Endothelial cell of umbilical vein (primary cell): ENCODE results near the gene CLCN4.

Source experiments
- CTCF ChIP-seq, 2 donors: IDR thresholded peaks; 1 replicate in 1 of 2; 2 replicates in 1 of 2; pipeline ENCODE4 v1.5.1; 2011; ENCODE audit warnings: low read length in 2 of 2, mild to moderate bottlenecking in 2 of 2, moderate library complexity in 2 of 2, control low read depth in 1 of 2, inconsistent platforms in 1 of 2, low read depth in 1 of 2; ENCODE audit not compliant: insufficient read depth in 1 of 2; ENCODE audit errors: extremely low read depth in 1 of 2
- EZH2 ChIP-seq: IDR thresholded peaks from 2 replicates; pipeline ENCODE4 v1.6.1; 2012; ENCODE audit warnings: borderline replicate concordance, low read depth, mild to moderate bottlenecking, moderate library complexity, low read length, inconsistent platforms; ENCODE audit not compliant: severe bottlenecking
- FOS ChIP-seq: IDR thresholded peaks from 2 replicates; pipeline ENCODE4 v1.6.1; 2011; ENCODE audit warnings: mild to moderate bottlenecking, low read length, moderate library complexity, borderline replicate concordance; ENCODE audit not compliant: insufficient read depth
- GATA2 ChIP-seq: IDR thresholded peaks from 2 replicates; pipeline ENCODE4 v1.7.0; 2011; ENCODE audit warnings: low read depth, mild to moderate bottlenecking, moderate library complexity, mixed read lengths, low read length; ENCODE audit not compliant: insufficient read length, insufficient read depth
- JUN ChIP-seq: IDR thresholded peaks from 2 replicates; pipeline ENCODE4 v1.6.1; 2011; ENCODE audit warnings: borderline replicate concordance, low read depth; ENCODE audit not compliant: insufficient read length, insufficient read depth
- MAX ChIP-seq: IDR thresholded peaks from 2 replicates; pipeline ENCODE4 v1.6.1; 2011; ENCODE audit not compliant: insufficient read depth, insufficient read length
- MYC ChIP-seq: IDR thresholded peaks from one replicate; pipeline ENCODE4 v1.6.1; 2011; ENCODE audit warnings: mild to moderate bottlenecking, low read depth, low read length
- POLR2A ChIP-seq: IDR thresholded peaks from 2 replicates; pipeline ENCODE4 v1.6.1; 2012; ENCODE audit warnings: low read depth, mild to moderate bottlenecking, control low read depth, low read length
- POLR2AphosphoS5 ChIP-seq: IDR thresholded peaks from 2 replicates; pipeline ENCODE4 v1.6.1; 2012; ENCODE audit warnings: low read depth, mild to moderate bottlenecking, control low read depth, low read length, moderate library complexity; ENCODE audit not compliant: insufficient read depth

- TF ChIP-seq JUN (no peak), POLR2A (no peak), CTCF (IDR thresholded peaks at IDR 0.05; ENCODE audit: extremely low read depth in 1 of 2, insufficient read depth in 1 of 2, low read depth in 1 of 2, low read length in 2 of 2) (no peak), EZH2 (no peak), POLR2AphosphoS5 (no peak), MYC (no peak), FOS (no peak), GATA2 (no peak), MAX (no peak)
Observed at GRCh38 chrX:10244915-10245622, 88.3 kb downstream of the CLCN4 start.
